DND-41 (cell line): ENCODE results near the gene EPN3.
A peak's percentile ranks its signal among the peaks of the same experiment; 100 is the strongest.

Experiments
- ATAC-seq: fragments of 200-7000 bp; cut with Tn5 transposase; 3 replicates; pipeline ENCODE4 v1.9.1; 2021; ENCODE audit warnings: low read depth; ENCODE audit not compliant: insufficient read depth
- DNase-seq: peaks from one replicate; pipeline ENCODE4 v3.0.0-alpha.2; 2020
- H2AFZ ChIP-seq: 2 replicates; pipeline ENCODE4 v1.6.0; 2012; ENCODE audit warnings: low read depth, low read length
- H3K27ac ChIP-seq: 2 replicates; pipeline ENCODE4 v1.5.1; 2012; ENCODE audit warnings: low read length, inconsistent platforms
- H3K27me3 ChIP-seq: fragments of 200-600 bp; sonication (generic); 2 replicates; pipeline ENCODE4 v1.6.0; 2012; ENCODE audit warnings: low read length, mild to moderate bottlenecking, inconsistent platforms; ENCODE audit not compliant: insufficient read depth, poor library complexity
- H3K36me3 ChIP-seq: 2 replicates; pipeline ENCODE4 v1.5.1; 2012; ENCODE audit warnings: low read length, inconsistent platforms; ENCODE audit not compliant: insufficient read depth
- H3K4me1 ChIP-seq: 2 replicates; pipeline ENCODE4 v1.5.1; 2012; ENCODE audit warnings: mild to moderate bottlenecking, low read length; ENCODE audit not compliant: insufficient read depth
- H3K4me2 ChIP-seq: 2 replicates; pipeline ENCODE4 v1.6.0; 2012; ENCODE audit warnings: mild to moderate bottlenecking, moderate library complexity, low read length, inconsistent platforms; ENCODE audit not compliant: insufficient read depth
- H3K4me3 ChIP-seq, 2 experiments: fragments of 200-600 bp in 1 of 2; shearing (Covaris generic) in 1 of 2; 2 replicates each; pipeline ENCODE4 v1.5.1; 2012 to 2016; ENCODE audit warnings: inconsistent platforms in 2 of 2, low read length in 2 of 2, mild to moderate bottlenecking in 2 of 2, low read depth in 1 of 2, moderate library complexity in 1 of 2
- H3K79me2 ChIP-seq: 2 replicates; pipeline ENCODE4 v1.6.0; 2012; ENCODE audit warnings: low read length, inconsistent platforms; ENCODE audit not compliant: insufficient read depth
- H3K9ac ChIP-seq: 2 replicates; pipeline ENCODE4 v1.6.0; 2012; ENCODE audit warnings: low read depth, mild to moderate bottlenecking, inconsistent platforms, low read length, moderate library complexity
- H3K9me3 ChIP-seq: 2 replicates; pipeline ENCODE4 v1.5.1; 2012; ENCODE audit warnings: low read length, moderate library complexity, mild to moderate bottlenecking, inconsistent platforms; ENCODE audit not compliant: insufficient read depth, severe bottlenecking
- H4K20me1 ChIP-seq: 2 replicates; pipeline ENCODE4 v1.6.0; 2012; ENCODE audit warnings: low read length; ENCODE audit not compliant: insufficient read depth
- EZH2 ChIP-seq: IDR thresholded peaks from 3 replicates; pipeline ENCODE4 v1.6.1; 2012; ENCODE audit warnings: borderline replicate concordance, low read depth, mild to moderate bottlenecking, moderate library complexity, low read length, inconsistent platforms; ENCODE audit not compliant: severe bottlenecking
- TF ChIP-seq, protein P1 (sequence below): IDR thresholded peaks from 2 replicates; pipeline ENCODE4 v1.5.1; 2012; ENCODE audit warnings: borderline replicate concordance, low read length, moderate library complexity, mild to moderate bottlenecking; ENCODE audit not compliant: poor library complexity, severe bottlenecking; ENCODE audit errors: extremely low read depth

The EPN3 gene

GRCh38 chr17:50541716-50542688 is 9.5 kb downstream of the EPN3 start:
- Histone ChIP-seq H3K79me2 (no peaks in the 10 kb centered on the region), H3K27me3 (no peaks in the 10 kb centered on the region), H4K20me1 (0 out of 2 replicates have a peak, but pooled peaks cover 2% of the 10 kb centered on the region), H3K4me2 (peak overlapping the region; percentile 96), H3K27ac (peak overlapping the region; percentile 27; the same call in 1 of the 2 replicates), H3K9me3 (no peaks in the 10 kb centered on the region), H2AFZ (peak overlapping the region; percentile 86), H3K4me3 (peak overlapping the region; percentile 22 to 69; a peak in 3 of 4 replicates), H3K9ac (peak overlapping the region; percentile 56), H3K4me1 (peaks cover 27% of the 10 kb centered on the region), H3K36me3 (no peaks in the 10 kb centered on the region)
- ATAC-seq (peak; percentile 89), DNase-seq (peak; percentile 83)
- TF ChIP-seq, protein P1, sequence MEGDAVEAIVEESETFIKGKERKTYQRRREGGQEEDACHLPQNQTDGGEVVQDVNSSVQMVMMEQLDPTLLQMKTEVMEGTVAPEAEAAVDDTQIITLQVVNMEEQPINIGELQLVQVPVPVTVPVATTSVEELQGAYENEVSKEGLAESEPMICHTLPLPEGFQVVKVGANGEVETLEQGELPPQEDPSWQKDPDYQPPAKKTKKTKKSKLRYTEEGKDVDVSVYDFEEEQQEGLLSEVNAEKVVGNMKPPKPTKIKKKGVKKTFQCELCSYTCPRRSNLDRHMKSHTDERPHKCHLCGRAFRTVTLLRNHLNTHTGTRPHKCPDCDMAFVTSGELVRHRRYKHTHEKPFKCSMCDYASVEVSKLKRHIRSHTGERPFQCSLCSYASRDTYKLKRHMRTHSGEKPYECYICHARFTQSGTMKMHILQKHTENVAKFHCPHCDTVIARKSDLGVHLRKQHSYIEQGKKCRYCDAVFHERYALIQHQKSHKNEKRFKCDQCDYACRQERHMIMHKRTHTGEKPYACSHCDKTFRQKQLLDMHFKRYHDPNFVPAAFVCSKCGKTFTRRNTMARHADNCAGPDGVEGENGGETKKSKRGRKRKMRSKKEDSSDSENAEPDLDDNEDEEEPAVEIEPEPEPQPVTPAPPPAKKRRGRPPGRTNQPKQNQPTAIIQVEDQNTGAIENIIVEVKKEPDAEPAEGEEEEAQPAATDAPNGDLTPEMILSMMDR: peak; percentile 47
- no peak for TF ChIP-seq EZH2

- Histone ChIP-seq H3K9ac (peak overlapping the region; percentile 56; the same call in 1 of the 2 replicates), H3K79me2 (no peaks in the 10 kb centered on the region), H3K27ac (no peak overlapping the region), H3K9me3 (no peaks in the 10 kb centered on the region), H3K36me3 (no peaks in the 10 kb centered on the region), H4K20me1 (0 out of 2 replicates have a peak, but pooled peaks cover 2% of the 10 kb centered on the region), H3K4me1 (peaks cover 37% of the 10 kb centered on the region), H3K4me2 (peak overlapping the region; percentile 96), H3K27me3 (no peaks in the 10 kb centered on the region), H3K4me3 (peak overlapping the region in 1 of 2 experiments; percentile 69; a peak in 1 of 4 replicates), H2AFZ (peak overlapping the region; percentile 86)
- TF ChIP-seq, protein P1: no peak
- TF ChIP-seq EZH2: no peak
- DNase-seq (no peak), ATAC-seq (no peak)
These were observed 10.6 kb downstream of the EPN3 start for GRCh38 chr17:50542795-50543774.

DNA sequence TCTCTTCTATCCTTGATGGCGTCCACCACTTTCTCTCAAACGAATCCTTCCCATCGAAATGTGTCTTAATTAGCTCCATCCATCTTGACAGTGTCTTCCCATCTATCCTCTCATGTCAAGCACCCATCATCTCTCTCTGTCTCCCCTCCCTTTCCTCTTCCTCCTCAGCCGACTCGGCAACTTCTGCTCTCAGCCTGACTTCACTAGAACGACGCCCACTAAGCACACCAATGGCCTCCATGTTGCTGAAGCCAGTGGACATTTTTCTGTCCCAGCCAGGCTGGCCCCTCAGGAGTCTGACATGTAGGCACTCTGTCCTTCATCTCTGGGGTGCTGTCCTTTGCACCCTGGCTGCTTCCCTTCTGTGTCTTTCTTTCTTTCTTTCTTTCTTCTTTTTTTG is 12.0 kb downstream of the EPN3 start:
- ATAC-seq: no peak
- no peak overlapping the region for H3K27ac ChIP-seq
- DNase-seq: no peak

More for the DNA sequence above, 12.0 kb downstream of the EPN3 start:
- no peak overlapping the region for H3K9ac ChIP-seq
- H2AFZ ChIP-seq: no peak overlapping the region
- H3K9me3 ChIP-seq: no peaks in the 10 kb centered on the region
- no peaks in the 10 kb centered on the region for H3K36me3 ChIP-seq
- H3K4me2 ChIP-seq: no peak overlapping the region
- H3K4me1 ChIP-seq: peaks cover 37% of the 10 kb centered on the region
- no peaks in the 10 kb centered on the region for H3K27me3 ChIP-seq
- TF ChIP-seq, protein P1: no peak
- TF ChIP-seq EZH2: no peak
- no peak overlapping the region for H3K4me3 ChIP-seq
- no peaks in the 10 kb centered on the region for H3K79me2 ChIP-seq
- 0 out of 2 replicates have a peak, but pooled peaks cover 2% of the 10 kb centered on the region for H4K20me1 ChIP-seq
